PFSK-1 (cell line): ENCODE measurements around the gene OR6B3.

Source experiments
- FOXP2 ChIP-seq: optimal IDR thresholded peaks from 2 replicates; pipeline ENCODE3; 2011; ENCODE audit warnings: borderline replicate concordance, control low read depth, inconsistent platforms; ENCODE audit not compliant: insufficient read depth; ENCODE audit errors: extremely low read length, extremely low read depth
- POLR2AphosphoS5 ChIP-seq: IDR thresholded peaks from 2 replicates; pipeline ENCODE4 v1.6.1; 2012; ENCODE audit warnings: low read depth, mild to moderate bottlenecking, control low read depth, low read length, moderate library complexity
- SIN3A ChIP-seq: IDR thresholded peaks from 2 replicates; pipeline ENCODE4 v1.6.1; 2012; ENCODE audit warnings: mild to moderate bottlenecking, low read length, moderate library complexity, borderline replicate concordance; ENCODE audit not compliant: insufficient read depth
- TAF1 ChIP-seq: IDR thresholded peaks from 2 replicates; pipeline ENCODE4 v1.6.1; 2012; ENCODE audit warnings: low read length, control low read depth, borderline replicate concordance; ENCODE audit not compliant: insufficient read depth
- TF ChIP-seq, protein P1 (sequence below), 2 experiments: IDR thresholded peaks; 2 replicates each; pipeline versions ENCODE4 v1.6.1 to v1.8.0; 2011 to 2012; ENCODE audit warnings: low read depth in 2 of 2, low read length in 2 of 2, control low read depth in 1 of 2, inconsistent platforms in 1 of 2, mild to moderate bottlenecking in 1 of 2, moderate library complexity in 1 of 2; ENCODE audit not compliant: insufficient read depth in 1 of 2

The OR6B3 gene

DNA sequence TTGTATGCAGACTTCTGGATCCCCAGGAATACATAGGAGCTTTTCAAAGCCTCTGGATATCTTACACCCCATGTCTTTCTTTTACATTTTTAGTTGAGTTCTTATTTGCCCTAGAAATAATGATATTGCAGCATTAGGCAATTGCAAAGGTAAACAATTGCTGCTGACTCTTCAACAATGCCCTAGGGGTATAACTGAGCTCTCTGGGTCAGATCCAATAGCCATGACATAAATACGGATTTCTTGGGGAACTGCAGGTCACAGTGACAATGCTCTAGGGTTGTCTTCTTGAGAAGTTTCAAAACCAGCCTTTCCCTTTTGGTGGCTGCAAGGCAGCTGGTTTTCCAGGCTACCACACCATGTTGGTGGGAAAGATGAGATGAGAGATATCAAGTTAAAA, 16.5 kb upstream of the OR6B3 start:
- TF ChIP-seq TAF1, result no peak
- TF ChIP-seq FOXP2, result no peak
- TF ChIP-seq POLR2AphosphoS5, result no peak
- TF ChIP-seq SIN3A, result no peak
- TF ChIP-seq, protein P1, sequence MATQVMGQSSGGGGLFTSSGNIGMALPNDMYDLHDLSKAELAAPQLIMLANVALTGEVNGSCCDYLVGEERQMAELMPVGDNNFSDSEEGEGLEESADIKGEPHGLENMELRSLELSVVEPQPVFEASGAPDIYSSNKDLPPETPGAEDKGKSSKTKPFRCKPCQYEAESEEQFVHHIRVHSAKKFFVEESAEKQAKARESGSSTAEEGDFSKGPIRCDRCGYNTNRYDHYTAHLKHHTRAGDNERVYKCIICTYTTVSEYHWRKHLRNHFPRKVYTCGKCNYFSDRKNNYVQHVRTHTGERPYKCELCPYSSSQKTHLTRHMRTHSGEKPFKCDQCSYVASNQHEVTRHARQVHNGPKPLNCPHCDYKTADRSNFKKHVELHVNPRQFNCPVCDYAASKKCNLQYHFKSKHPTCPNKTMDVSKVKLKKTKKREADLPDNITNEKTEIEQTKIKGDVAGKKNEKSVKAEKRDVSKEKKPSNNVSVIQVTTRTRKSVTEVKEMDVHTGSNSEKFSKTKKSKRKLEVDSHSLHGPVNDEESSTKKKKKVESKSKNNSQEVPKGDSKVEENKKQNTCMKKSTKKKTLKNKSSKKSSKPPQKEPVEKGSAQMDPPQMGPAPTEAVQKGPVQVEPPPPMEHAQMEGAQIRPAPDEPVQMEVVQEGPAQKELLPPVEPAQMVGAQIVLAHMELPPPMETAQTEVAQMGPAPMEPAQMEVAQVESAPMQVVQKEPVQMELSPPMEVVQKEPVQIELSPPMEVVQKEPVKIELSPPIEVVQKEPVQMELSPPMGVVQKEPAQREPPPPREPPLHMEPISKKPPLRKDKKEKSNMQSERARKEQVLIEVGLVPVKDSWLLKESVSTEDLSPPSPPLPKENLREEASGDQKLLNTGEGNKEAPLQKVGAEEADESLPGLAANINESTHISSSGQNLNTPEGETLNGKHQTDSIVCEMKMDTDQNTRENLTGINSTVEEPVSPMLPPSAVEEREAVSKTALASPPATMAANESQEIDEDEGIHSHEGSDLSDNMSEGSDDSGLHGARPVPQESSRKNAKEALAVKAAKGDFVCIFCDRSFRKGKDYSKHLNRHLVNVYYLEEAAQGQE (IDR thresholded peaks at IDR 0.05; ENCODE audit: insufficient read depth in 1 of 2, low read depth in 2 of 2, low read length in 2 of 2), result no peak

DNA sequence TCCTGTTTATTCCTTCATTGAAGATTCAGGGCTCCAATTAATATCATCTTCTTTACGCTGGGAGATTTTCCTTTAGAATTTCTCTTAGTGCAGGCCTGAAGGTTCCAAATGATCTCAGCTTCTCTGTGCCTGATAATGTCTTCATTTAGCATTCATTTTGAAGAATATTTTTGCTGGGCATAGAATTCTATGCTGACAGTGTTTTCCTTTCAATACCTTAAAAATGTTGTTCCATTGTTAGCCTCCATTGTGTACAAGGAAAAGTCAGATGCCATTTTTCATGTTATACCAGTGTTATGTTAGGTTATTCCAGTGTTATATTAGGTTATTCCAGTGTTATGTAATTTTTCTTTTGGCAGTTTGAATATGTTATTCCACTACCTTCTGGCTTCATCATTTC, 14.9 kb upstream of the OR6B3 start:
- no peak for TF ChIP-seq TAF1

DNA sequence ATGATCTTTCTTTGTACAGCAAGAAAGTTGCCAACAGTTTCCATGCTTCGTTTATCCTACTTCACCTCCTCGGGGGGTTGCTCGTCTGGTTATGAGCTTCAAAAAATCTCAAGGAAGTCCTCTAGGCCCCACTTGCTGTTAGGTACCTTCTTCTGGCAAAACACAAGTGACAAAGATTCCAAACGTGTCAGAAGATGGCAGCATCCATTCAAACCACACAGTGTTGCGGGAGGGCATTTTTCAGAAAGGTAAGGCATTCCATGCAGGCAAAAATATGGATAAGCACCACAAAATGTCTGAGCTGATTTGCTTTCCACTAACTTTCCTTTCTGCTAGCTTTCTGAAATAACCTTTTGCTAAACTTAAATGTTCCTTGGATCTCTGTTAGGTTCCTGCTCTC, 13.2 kb upstream of the OR6B3 start:
- TF ChIP-seq POLR2AphosphoS5 (no peak), FOXP2 (no peak), TAF1 (no peak), SIN3A (no peak)
- TF ChIP-seq, protein P1 (IDR thresholded peaks at IDR 0.05; ENCODE audit: insufficient read depth in 1 of 2, low read depth in 2 of 2, low read length in 2 of 2), result no peak

DNA sequence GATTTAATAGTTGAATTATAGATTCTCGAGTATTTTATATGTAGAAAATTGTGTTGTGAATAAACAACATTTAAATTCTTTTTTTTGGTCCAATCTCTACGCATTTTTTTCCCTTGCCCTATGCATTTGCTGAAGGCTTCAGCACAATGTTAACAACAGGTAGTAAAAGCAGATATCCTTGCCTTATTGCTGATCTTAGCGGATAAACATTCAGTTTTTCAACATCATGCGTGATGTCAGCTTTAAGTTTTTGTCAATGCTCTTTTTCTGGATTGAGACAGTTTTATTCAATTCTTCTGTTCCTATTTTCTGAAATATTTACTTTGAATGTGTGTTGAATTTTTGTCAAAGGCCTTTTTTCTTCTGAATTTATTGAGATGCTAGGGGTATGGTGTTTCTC, 11.6 kb upstream of the OR6B3 start:
- TF ChIP-seq, protein P1 (IDR thresholded peaks at IDR 0.05; ENCODE audit: insufficient read depth in 1 of 2, low read depth in 2 of 2, low read length in 2 of 2), result no peak
- TF ChIP-seq SIN3A (no peak), TAF1 (no peak), POLR2AphosphoS5 (no peak), FOXP2 (no peak)

DNA sequence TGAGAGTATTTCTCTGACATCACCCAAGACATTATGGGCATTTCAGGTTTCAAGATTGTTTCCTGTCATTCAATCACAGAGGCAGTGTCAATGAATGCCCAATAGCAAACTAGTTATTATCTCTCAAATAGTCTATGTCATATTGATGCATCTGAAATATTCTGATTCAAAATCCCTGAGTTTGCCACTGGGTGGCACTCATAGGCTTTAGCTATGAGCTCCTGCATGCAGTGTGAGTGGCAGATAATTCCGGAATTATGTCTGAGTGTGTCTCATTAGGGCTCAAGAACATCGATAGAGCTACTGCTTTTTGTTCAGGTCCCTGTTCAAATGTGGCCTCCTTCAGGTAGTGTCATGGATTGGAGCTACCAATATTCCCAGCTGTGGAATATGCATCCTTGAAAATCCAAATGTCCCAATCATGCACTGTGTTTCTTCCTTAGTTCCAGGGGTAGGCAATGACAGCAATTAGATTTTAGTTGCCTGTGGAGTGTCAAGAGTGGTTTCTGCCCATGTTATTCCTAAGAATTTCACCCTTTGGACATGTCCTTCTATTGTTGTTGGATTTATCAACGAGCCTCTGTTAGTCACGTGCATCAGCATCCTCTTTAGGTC, 7.8 kb upstream of the OR6B3 start:
- no peak for TF ChIP-seq TAF1
- TF ChIP-seq, protein P1 (IDR thresholded peaks at IDR 0.05; ENCODE audit: insufficient read depth in 1 of 2, low read depth in 2 of 2, low read length in 2 of 2), result no peak
- no peak for TF ChIP-seq SIN3A
- TF ChIP-seq FOXP2, result no peak
- no peak for TF ChIP-seq POLR2AphosphoS5

DNA sequence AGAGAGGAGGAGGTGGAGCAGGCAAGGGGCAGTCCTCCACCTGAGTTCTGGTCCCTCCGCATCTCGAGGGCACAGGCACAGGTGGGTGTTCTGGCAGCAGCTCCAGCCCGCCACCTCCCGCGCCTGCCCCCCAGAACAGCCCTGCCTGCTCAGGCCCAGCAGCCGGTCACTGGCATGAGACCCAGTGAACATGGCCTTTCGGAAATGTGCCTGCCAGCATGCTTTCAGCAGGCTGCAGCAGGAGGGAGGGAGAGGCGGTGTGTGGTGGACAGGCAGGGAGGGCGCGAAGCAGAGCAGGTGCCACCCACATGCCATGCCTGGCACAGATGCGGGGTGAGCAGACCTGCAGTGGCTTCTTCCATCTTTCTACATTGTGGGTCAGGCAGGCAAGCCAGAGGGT, 3.4 kb upstream of the OR6B3 start:
- no peak for TF ChIP-seq SIN3A
- TF ChIP-seq TAF1, result no peak
- TF ChIP-seq POLR2AphosphoS5, result no peak
- TF ChIP-seq, protein P1 (IDR thresholded peaks at IDR 0.05; ENCODE audit: insufficient read depth in 1 of 2, low read depth in 2 of 2, low read length in 2 of 2), result no peak
- TF ChIP-seq FOXP2, result no peak
